ENCODE data around the gene POU6F1. TPM values are rescaled to one million over a fixed set of nuclear protein-coding genes. Genes with fewer than 3 reads are reported as not detected.

Gene POU6F1
- total RNA-seq, 1 experiment from 2014 or later = 13.3 TPM

DNA sequence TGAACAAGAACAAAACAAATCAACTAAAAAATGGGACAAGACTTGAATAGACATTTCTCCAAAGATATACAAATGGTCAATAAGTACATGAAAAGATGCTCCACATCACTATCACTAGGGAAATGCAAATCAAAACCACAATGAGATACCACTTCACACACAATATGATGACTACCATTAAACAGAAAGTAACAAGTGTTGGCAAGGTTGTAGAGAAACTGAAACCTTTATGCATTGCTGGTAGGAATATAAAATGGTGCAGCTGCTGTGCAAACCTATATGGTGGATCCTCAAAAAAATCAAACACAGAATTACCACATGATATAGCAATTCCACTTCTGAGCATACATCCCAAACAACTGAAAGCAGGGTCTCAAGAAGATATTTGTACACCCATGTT is 47.2 kb upstream of the POU6F1 start:
- Histone ChIP-seq H3K79me2 (ENCODE audit: insufficient read depth, low read length) (no peaks in the 10 kb centered on the region), H2BK12ac (ENCODE audit: insufficient read length, low read depth, low read length) (no peak overlapping the region), H3K4me1 (ENCODE audit: insufficient read depth, low read length) (peaks cover 2% of the 10 kb centered on the region; the same call in 1 of the 2 replicates), H4K20me1 (ENCODE audit: control insufficient read depth, insufficient read depth, insufficient read length) (no peaks in the 10 kb centered on the region), H2AK5ac (ENCODE audit: insufficient read length, low read length) (no peak overlapping the region), H3K27ac (ENCODE audit: insufficient read length, low read depth, low read length) (no peak overlapping the region), H3K23me2 (ENCODE audit: insufficient read length, low read depth, low read length, poor library complexity, severe bottlenecking) (no peaks in the 10 kb centered on the region), H3K56ac (ENCODE audit: insufficient read length, low read depth, low read length) (no peak overlapping the region), H2BK20ac (ENCODE audit: low read depth, low read length, poor library complexity, severe bottlenecking) (no peak overlapping the region), H3K14ac (ENCODE audit: insufficient read depth, low read length) (no peak overlapping the region), H2BK15ac (ENCODE audit: low read depth, low read length) (no peak overlapping the region), H3K79me1 (ENCODE audit: insufficient read depth, low read depth, low read length, poor library complexity, severe bottlenecking) (no peaks in the 10 kb centered on the region), H2BK120ac (ENCODE audit: low read depth, low read length, poor library complexity, severe bottlenecking) (no peak overlapping the region), H4K8ac (replicated peaks; ENCODE audit: insufficient read length, low read depth, low read length) (no peak overlapping the region), H4K91ac (ENCODE audit: insufficient read length, low read depth, low read length) (no peak overlapping the region), H3K23ac (ENCODE audit: insufficient read length, low read depth, low read length) (no peak overlapping the region), H2AFZ (ENCODE audit: low read length) (no peak overlapping the region), H3K9ac (ENCODE audit: extremely low read depth, insufficient read length, low read length) (no peak overlapping the region), H3K18ac (ENCODE audit: insufficient read length, low read depth, low read length) (no peak overlapping the region), H3K9me3 (ENCODE audit: control insufficient read depth, low read depth, low read length) (no peaks in the 10 kb centered on the region), H2BK5ac (ENCODE audit: insufficient read length, low read length) (no peak overlapping the region), H4K5ac (ENCODE audit: insufficient read length, low read depth, low read length) (no peak overlapping the region), H3T11ph (ENCODE audit: low read length) (no peak overlapping the region), H3K4me2 (ENCODE audit: insufficient read depth, insufficient read length, low read length) (no peak overlapping the region), H3K27me3 (ENCODE audit: insufficient read depth, low read length) (no peaks in the 10 kb centered on the region), H3K4ac (ENCODE audit: low read depth, low read length) (no peak overlapping the region)
- H3K27ac Mint-ChIP-seq = no peak overlapping the region
- peaks cover 22 to 28% of the 10 kb centered on the region in 2 experiments for H3K4me1 Mint-ChIP-seq
- H3K4me3 Mint-ChIP-seq = no peak overlapping the region
- no peak for DNase-seq
- no peaks in the 10 kb centered on the region for H3K9me3 Mint-ChIP-seq
- TF ChIP-seq, protein P1, sequence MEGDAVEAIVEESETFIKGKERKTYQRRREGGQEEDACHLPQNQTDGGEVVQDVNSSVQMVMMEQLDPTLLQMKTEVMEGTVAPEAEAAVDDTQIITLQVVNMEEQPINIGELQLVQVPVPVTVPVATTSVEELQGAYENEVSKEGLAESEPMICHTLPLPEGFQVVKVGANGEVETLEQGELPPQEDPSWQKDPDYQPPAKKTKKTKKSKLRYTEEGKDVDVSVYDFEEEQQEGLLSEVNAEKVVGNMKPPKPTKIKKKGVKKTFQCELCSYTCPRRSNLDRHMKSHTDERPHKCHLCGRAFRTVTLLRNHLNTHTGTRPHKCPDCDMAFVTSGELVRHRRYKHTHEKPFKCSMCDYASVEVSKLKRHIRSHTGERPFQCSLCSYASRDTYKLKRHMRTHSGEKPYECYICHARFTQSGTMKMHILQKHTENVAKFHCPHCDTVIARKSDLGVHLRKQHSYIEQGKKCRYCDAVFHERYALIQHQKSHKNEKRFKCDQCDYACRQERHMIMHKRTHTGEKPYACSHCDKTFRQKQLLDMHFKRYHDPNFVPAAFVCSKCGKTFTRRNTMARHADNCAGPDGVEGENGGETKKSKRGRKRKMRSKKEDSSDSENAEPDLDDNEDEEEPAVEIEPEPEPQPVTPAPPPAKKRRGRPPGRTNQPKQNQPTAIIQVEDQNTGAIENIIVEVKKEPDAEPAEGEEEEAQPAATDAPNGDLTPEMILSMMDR (conservative IDR thresholded peaks at IDR 0.05) = no peak
- H3K27me3 Mint-ChIP-seq (ENCODE audit: low read depth) = peaks cover 9% of the 10 kb centered on the region
- no peaks in the 10 kb centered on the region; a peak in 3 of 7 replicates for H3K36me3 Mint-ChIP-seq (ENCODE audit: insufficient read depth in 1 of 3, low read depth in 3 of 3)

All from H9 (cell line).